ENCODE results near the gene DAPK3. TPM values are rescaled to one million over a fixed set of nuclear protein-coding genes. Genes with fewer than 3 reads are reported as not detected.
"Not testable (repeated sequence)": the region's sequence is repeated elsewhere in the genome, so short reads cannot be mapped to it uniquely, and the experiment has no call there.

The DAPK3 gene
- total RNA-seq, 2 experiments from 2014 or later = 32.4 to 33.3 TPM

DNA sequence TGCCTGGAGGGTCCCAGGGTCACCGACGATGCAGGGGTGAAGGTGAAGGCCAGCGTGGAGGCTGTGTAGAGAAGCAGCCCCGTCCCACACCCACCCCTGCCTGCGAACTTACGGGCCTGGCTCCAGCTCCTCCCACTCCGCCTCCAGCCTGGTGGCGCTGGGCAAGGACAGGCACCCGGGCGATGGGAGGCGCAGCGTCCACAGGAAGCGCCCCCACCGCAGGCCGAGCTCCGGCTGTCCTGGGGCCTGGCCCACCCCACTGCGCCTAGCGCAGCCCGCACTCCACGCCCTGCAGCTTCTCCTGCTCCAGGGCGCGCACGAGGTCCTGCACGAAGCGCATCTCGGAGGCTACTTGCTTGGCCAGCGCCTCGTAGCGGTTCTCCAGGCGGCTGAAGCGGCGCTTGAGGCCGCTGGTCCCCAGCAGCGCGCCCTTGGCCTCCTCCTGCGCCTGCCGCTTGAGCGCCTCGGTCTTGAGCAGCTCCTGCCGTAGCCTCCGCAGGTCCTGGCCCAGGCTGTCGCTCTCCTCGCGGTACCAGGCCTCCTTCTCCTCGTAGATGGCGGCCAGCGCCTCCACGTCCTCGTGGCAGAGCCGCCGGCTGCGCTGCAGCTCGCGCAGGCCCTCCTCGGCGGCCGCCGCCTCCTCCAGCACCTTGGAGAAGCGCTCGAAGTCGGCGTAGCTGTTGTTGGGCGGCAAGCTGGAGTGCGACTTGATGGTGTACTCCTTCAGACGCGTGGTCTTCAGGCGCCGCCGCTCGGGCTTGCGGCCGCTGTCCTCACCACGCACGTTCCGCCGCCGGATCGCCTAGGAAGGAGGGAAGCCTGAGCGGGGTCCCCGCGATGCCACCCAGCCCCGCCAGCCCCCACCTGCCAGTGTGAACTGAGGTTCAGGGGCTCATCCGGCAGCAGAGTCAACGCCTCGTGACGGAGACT is 11.8 kb downstream of the DAPK3 start:
- POLR2A ChIA-PET = interaction anchor here (0.6 to 1.5 kb wide), 3 partner anchors 13 to 441 kb away, joined by 3 to 4 read pairs (median 4); partner anchors contain the start of gene SH3GL1
- Mint-ChIP-seq H3K27ac (no peak overlapping the region), H3K4me1 (ENCODE audit: low read depth) (no peaks in the 10 kb centered on the region), H3K9me3 (no peaks in the 10 kb centered on the region), H3K4me3 (no peak overlapping the region), H3K27me3 (no peaks in the 10 kb centered on the region), H3K36me3 (peaks cover 16% of the 10 kb centered on the region)
- DNase-seq = no peak
- intact Hi-C loops (cut with micrococcal nuclease) = no loop called here
- CTCF ChIA-PET = no interaction called here

GRCh38 chr19:3955688-3956087 is 15.2 kb downstream of the DAPK3 start:
- CTCF ChIA-PET = no interaction called here
- H3K4me3 Mint-ChIP-seq = no peak overlapping the region
- DNase-seq = no peak
- H3K4me1 Mint-ChIP-seq (ENCODE audit: low read depth) = peaks cover 4% of the 10 kb centered on the region
- H3K27me3 Mint-ChIP-seq = no peaks in the 10 kb centered on the region
- H3K36me3 Mint-ChIP-seq = peaks cover 4% of the 10 kb centered on the region
- intact Hi-C loops (cut with micrococcal nuclease) = no loop called here
- H3K9me3 Mint-ChIP-seq = no peaks in the 10 kb centered on the region
- POLR2A ChIA-PET = no interaction called here
- H3K27ac Mint-ChIP-seq = no peak overlapping the region

DNA sequence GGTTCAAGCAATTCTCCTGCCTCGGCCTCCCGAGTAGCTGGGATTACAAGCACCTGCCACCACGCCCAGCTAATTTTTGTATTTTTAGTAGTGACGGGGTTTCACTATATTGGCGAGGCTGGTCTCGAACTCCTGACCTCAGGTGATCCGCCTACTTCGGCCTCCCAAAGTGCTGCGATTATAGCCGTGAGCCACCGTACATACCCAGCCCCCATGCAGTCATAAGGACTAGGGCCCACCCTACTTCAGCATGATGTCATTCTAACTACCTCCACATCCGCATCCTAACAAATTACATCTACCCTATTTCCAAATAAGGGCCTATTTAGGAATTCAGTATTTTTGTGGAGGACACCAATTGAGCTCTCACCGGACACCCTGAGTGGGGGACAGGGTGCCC is 15.6 kb downstream of the DAPK3 start:
- H3K36me3 Mint-ChIP-seq; POLR2A ChIA-PET; H3K27me3 Mint-ChIP-seq; DNase-seq; intact Hi-C loops (cut with micrococcal nuclease); H3K4me1 Mint-ChIP-seq (ENCODE audit: low read depth); CTCF ChIA-PET; H3K27ac Mint-ChIP-seq; H3K9me3 Mint-ChIP-seq; H3K4me3 Mint-ChIP-seq: not testable (repeated sequence)

DNA sequence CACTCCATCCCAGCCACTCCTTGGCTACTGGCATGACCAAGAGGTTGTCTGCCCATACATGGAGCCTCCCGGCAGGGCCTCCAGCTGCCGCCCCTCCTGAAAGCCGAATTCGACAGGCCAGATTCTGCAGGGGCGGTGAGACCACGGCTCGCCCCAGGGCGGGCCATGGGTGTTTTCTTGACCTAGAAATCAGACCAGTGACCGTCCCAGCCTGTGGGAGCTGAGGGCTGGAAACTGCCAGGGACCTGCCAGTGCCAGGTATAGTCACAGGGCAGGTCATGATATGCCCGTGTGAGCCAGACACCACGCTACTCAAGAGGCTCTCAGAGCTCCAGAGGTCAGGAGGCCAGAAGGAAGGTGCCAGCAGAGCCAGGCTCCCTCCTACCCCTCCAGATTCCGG is 16.8 kb downstream of the DAPK3 start:
- intact Hi-C loops (cut with micrococcal nuclease) = no loop called here
- ChIA-PET POLR2A (no interaction called here), CTCF (no interaction called here)
- DNase-seq = no peak
- H3K4me3 Mint-ChIP-seq = no peak overlapping the region
- H3K9me3 Mint-ChIP-seq = no peaks in the 10 kb centered on the region
- no peaks in the 10 kb centered on the region for H3K27me3 Mint-ChIP-seq
- H3K4me1 Mint-ChIP-seq (ENCODE audit: low read depth) = peaks cover 4% of the 10 kb centered on the region
- H3K27ac Mint-ChIP-seq = no peak overlapping the region
- peaks cover 2% of the 10 kb centered on the region for H3K36me3 Mint-ChIP-seq

- H3K4me1 Mint-ChIP-seq (ENCODE audit: low read depth); H3K4me3 Mint-ChIP-seq; POLR2A ChIA-PET; H3K36me3 Mint-ChIP-seq; H3K27ac Mint-ChIP-seq; H3K9me3 Mint-ChIP-seq; H3K27me3 Mint-ChIP-seq; DNase-seq; intact Hi-C loops (cut with micrococcal nuclease); CTCF ChIA-PET: not testable (repeated sequence)
Measured at GRCh38 chr19:3952755-3953276, 18.1 kb downstream of the DAPK3 start.

DNA sequence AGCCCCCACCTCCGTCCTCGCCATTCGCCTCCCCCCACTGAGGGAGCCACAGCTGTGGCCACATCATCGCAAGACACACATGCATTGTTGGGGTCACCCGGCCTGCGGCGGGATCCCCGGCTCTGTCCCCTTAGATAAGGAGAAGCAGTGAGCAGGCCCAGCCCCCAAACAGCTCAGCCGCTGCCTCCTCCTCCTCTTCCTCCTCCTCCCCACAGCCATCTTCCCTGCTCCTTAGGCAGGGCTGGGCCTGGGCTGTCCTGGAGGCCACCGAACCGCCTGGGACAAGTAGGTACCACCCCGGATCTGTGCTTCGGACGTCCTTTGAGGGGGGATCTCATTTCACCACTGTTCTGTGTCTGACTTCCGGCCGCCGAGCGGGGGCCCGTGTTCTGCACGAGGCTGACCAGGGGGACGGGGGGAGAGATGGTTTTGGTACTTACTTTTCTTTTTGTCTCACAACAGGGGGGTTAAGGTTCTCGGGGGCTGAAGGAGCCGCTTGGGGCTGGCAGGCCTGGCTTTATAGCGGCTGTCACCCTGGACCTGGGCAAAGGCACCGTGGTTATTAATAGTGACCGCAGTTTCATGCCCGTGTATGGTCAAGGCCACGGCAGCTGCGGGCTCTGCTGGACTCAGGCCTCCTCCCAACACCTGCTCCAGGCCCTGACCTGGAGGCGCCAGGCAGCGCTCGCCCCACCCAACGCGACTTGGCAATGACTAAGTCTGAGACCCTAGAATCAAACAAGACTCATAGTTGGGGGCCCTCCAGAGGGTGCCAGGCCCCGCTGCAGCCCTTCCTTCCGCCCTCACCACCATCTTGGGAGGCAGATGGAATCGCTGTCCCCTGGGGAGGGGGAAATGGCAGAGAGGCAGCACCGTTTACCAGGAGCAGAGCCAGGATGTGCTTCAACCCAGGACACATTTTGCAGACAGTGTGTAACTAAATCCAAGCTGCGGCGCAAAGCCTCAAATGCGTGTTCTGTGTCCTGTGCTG is 19.7 kb downstream of the DAPK3 start:
- peaks cover 4% of the 10 kb centered on the region for H3K4me1 Mint-ChIP-seq (ENCODE audit: low read depth)
- H3K9me3 Mint-ChIP-seq = no peaks in the 10 kb centered on the region
- H3K27ac Mint-ChIP-seq = no peak overlapping the region
- no peak for DNase-seq
- H3K36me3 Mint-ChIP-seq = no peaks in the 10 kb centered on the region
- no peak overlapping the region for H3K4me3 Mint-ChIP-seq
- POLR2A ChIA-PET = no interaction called here
- CTCF ChIA-PET = no interaction called here
- intact Hi-C loops (cut with micrococcal nuclease) = no loop called here
- no peaks in the 10 kb centered on the region for H3K27me3 Mint-ChIP-seq

- ChIA-PET CTCF (no interaction called here), POLR2A (no interaction called here)
- DNase-seq = no peak
- Mint-ChIP-seq H3K4me1 (ENCODE audit: low read depth) (peaks cover 4% of the 10 kb centered on the region), H3K36me3 (no peaks in the 10 kb centered on the region), H3K27me3 (no peaks in the 10 kb centered on the region), H3K4me3 (no peak overlapping the region), H3K9me3 (no peaks in the 10 kb centered on the region), H3K27ac (no peak overlapping the region)
- intact Hi-C loops (cut with micrococcal nuclease) = no loop called here
Measured at GRCh38 chr19:3949997-3950859, 20.7 kb downstream of the DAPK3 start.

- ChIA-PET CTCF (no interaction called here), POLR2A (no interaction called here)
- Mint-ChIP-seq H3K36me3 (no peaks in the 10 kb centered on the region), H3K4me3 (no peak overlapping the region), H3K27ac (no peak overlapping the region), H3K4me1 (ENCODE audit: low read depth) (peaks cover 4% of the 10 kb centered on the region), H3K9me3 (no peaks in the 10 kb centered on the region), H3K27me3 (no peaks in the 10 kb centered on the region)
- no peak for DNase-seq
- intact Hi-C loops (cut with micrococcal nuclease) = no loop called here
Measured at GRCh38 chr19:3949294-3949693, 21.6 kb downstream of the DAPK3 start.

GRCh38 chr19:3947316-3947933 is 23.5 kb downstream of the DAPK3 start:
- POLR2A ChIA-PET; H3K4me3 Mint-ChIP-seq; H3K4me1 Mint-ChIP-seq (ENCODE audit: low read depth); H3K27ac Mint-ChIP-seq; DNase-seq; H3K9me3 Mint-ChIP-seq; intact Hi-C loops (cut with micrococcal nuclease); CTCF ChIA-PET; H3K27me3 Mint-ChIP-seq; H3K36me3 Mint-ChIP-seq: not testable (repeated sequence)

GRCh38 chr19:3945838-3946237 is 25.1 kb downstream of the DAPK3 start:
- CTCF ChIA-PET = interaction anchor here (0.6 kb wide), 1 partner anchor 15 kb away, joined by 3 read pairs; no protein-coding TSS in a partner anchor
- Mint-ChIP-seq H3K27me3 (peaks cover 2% of the 10 kb centered on the region), H3K27ac (no peak overlapping the region), H3K9me3 (no peaks in the 10 kb centered on the region), H3K36me3 (no peaks in the 10 kb centered on the region), H3K4me1 (ENCODE audit: low read depth) (peaks cover under 1% of the 10 kb centered on the region), H3K4me3 (no peak overlapping the region)
- intact Hi-C loops (cut with micrococcal nuclease) = no loop called here
- POLR2A ChIA-PET = no interaction called here
- DNase-seq = no peak

DNA sequence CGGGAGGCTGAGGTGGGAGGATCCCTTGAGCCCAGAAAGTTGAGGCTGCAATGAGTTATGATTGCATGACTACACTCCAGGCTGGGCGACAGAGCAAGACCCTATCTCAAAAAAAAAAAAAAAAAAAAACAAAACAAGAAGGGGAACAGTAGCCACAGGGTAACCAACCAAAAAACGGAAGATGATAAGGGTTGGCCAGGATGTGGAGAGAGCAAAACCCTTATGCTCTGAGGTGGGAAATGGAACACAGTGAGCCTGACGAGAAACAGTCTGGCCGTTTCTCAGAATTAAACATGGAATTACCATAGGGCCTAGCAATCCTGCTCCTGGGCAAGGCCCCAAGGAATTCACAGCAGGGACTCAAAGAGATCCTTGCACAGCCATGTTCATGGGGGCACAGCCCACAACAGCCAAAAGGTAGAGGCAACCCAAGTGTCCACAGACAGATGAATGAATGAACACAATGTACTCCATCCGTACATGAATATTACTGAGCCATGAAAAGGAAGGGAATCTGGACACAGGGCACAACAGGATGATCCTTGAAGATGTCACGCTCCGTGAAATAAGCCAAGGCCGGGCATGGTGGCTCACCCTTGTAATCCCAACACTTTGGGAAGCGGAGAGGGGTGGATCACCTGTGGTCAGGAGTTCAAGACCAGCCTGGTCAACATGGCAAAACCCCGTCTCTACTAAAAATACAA is 26.7 kb downstream of the DAPK3 start:
- H3K4me1 Mint-ChIP-seq (ENCODE audit: low read depth) = no peaks in the 10 kb centered on the region
- H3K27me3 Mint-ChIP-seq = peaks cover 2% of the 10 kb centered on the region
- no peak for DNase-seq
- no peak overlapping the region for H3K27ac Mint-ChIP-seq
- no peaks in the 10 kb centered on the region for H3K9me3 Mint-ChIP-seq
- no peak overlapping the region for H3K4me3 Mint-ChIP-seq
- ChIA-PET CTCF (no interaction called here), POLR2A (no interaction called here)
- intact Hi-C loops (cut with micrococcal nuclease) = no loop called here
- no peaks in the 10 kb centered on the region for H3K36me3 Mint-ChIP-seq
